WTC11 (cell line): ENCODE measurements around the gene ZNF14. TPM values are rescaled to one million over a fixed set of nuclear protein-coding genes. Genes with fewer than 3 reads are reported as not detected.

Experiments used
- ATAC-seq: fragments of 200-7000 bp; cut with Tn5 transposase; 2 replicates; pipeline ENCODE4 v1.10.0; 2021; ENCODE audit warnings: mild to moderate bottlenecking, moderate library complexity
- CTCF ChIA-PET: fragments of 300-600 bp; sonication (Branson Sonifier 250); formaldehyde crosslinking; loops from one replicate; lab custom pipeline; 2021; ENCODE audit warnings: antibody characterized with exemption; lab: Charles Lee
- POLR2A ChIA-PET: fragments of 350-600 bp; sonication (Branson Sonifier 250); formaldehyde crosslinking; loops from one replicate; lab custom pipeline; 2021; ENCODE audit warnings: antibody characterized with exemption; lab: Charles Lee
- DNase-seq: peaks from one replicate; pipeline ENCODE4 v3.0.0; 2021; ENCODE audit warnings: low spot score
- H3K27ac Mint-ChIP-seq: 2 replicates; pipeline ENCODE4 v1.8.0; 2021; ENCODE audit warnings: mixed read lengths
- H3K27me3 Mint-ChIP-seq: 2 replicates; pipeline ENCODE4 v1.8.0; 2021; ENCODE audit warnings: low read depth, mild to moderate bottlenecking, moderate library complexity, mixed read lengths
- H3K36me3 Mint-ChIP-seq: 2 replicates; pipeline ENCODE4 v1.8.0; 2021; ENCODE audit warnings: mixed read lengths
- H3K4me1 Mint-ChIP-seq: 2 replicates; pipeline ENCODE4 v1.8.0; 2022; ENCODE audit warnings: mixed read lengths
- H3K4me3 Mint-ChIP-seq: 2 replicates; pipeline ENCODE4 v1.8.0; 2021; ENCODE audit warnings: mild to moderate bottlenecking, moderate library complexity, mixed read lengths
- H3K9me3 Mint-ChIP-seq: 2 replicates; pipeline ENCODE4 v1.8.0; 2021; ENCODE audit warnings: mixed read lengths
- ATF1 ChIP-seq: sonication (generic); formaldehyde crosslinking; IDR thresholded peaks from 2 replicates; pipeline ENCODE4 v1.8.1; 2023; ENCODE audit warnings: mild to moderate bottlenecking, moderate library complexity, missing genetic modification reagents
- CREB1 ChIP-seq: sonication (generic); formaldehyde crosslinking; IDR thresholded peaks from 2 replicates; pipeline ENCODE4 v1.8.0; 2023; ENCODE audit warnings: mild to moderate bottlenecking, missing genetic modification reagents
- CREM ChIP-seq: sonication (generic); formaldehyde crosslinking; IDR thresholded peaks from 2 replicates; pipeline ENCODE4 v1.8.1; 2022; ENCODE audit warnings: mild to moderate bottlenecking, missing genetic modification reagents, moderate library complexity
- ELF4 ChIP-seq: sonication (generic); formaldehyde crosslinking; IDR thresholded peaks from 2 replicates; pipeline ENCODE4 v1.8.1; 2022; ENCODE audit warnings: low read depth, mild to moderate bottlenecking, moderate library complexity, missing genetic modification reagents
- FOXP1 ChIP-seq: sonication (generic); formaldehyde crosslinking; IDR thresholded peaks from 2 replicates; pipeline ENCODE4 v1.8.0; 2022; ENCODE audit warnings: missing genetic modification reagents, mild to moderate bottlenecking, moderate library complexity, borderline replicate concordance
- GRHL2 ChIP-seq: fragments of 250-450 bp; sonication (Bioruptor Pico); IDR thresholded peaks from 2 replicates; pipeline ENCODE4 v1.8.0; 2022; ENCODE audit warnings: mild to moderate bottlenecking, moderate library complexity; ENCODE audit not compliant: insufficient replicate concordance, severe bottlenecking
- MYBL2 ChIP-seq: sonication (generic); formaldehyde crosslinking; IDR thresholded peaks from 2 replicates; pipeline ENCODE4 v1.8.1; 2023; ENCODE audit warnings: mild to moderate bottlenecking, moderate library complexity, missing genetic modification reagents
- NFATC4 ChIP-seq: fragments of 250-450 bp; sonication (Bioruptor Pico); IDR thresholded peaks from 2 replicates; pipeline ENCODE4 v1.9.0; 2021; ENCODE audit warnings: mild to moderate bottlenecking
- RORB ChIP-seq: fragments of 250-450 bp; sonication (Bioruptor Pico); IDR thresholded peaks from 2 replicates; pipeline ENCODE4 v1.9.0; 2021; ENCODE audit warnings: mild to moderate bottlenecking
- SMAD3 ChIP-seq: sonication (generic); formaldehyde crosslinking; IDR thresholded peaks from 2 replicates; pipeline ENCODE4 v1.8.0; 2022; ENCODE audit warnings: missing genetic modification reagents, mild to moderate bottlenecking, borderline replicate concordance
- SOX15 ChIP-seq: fragments of 250-450 bp; sonication (Bioruptor Pico); IDR thresholded peaks from 2 replicates; pipeline ENCODE4 v1.9.0; 2021; ENCODE audit warnings: mild to moderate bottlenecking
- TCF7 ChIP-seq: sonication (generic); formaldehyde crosslinking; IDR thresholded peaks from 2 replicates; pipeline ENCODE4 v1.8.0; 2022; ENCODE audit warnings: mild to moderate bottlenecking, low read depth, missing genetic modification reagents, moderate library complexity
- TEAD1 ChIP-seq: sonication (generic); formaldehyde crosslinking; IDR thresholded peaks from 2 replicates; pipeline ENCODE4 v1.8.0; 2022; ENCODE audit warnings: mild to moderate bottlenecking, missing genetic modification reagents
- ZNF121 ChIP-seq: sonication (generic); formaldehyde crosslinking; IDR thresholded peaks from 2 replicates; pipeline ENCODE4 v1.8.0; 2023; ENCODE audit warnings: missing genetic modification reagents
- total RNA-seq: library from RNA; stranded (reverse); gene quantifications from 3 replicates; pipeline ENCODE4 v1.2.3, GENCODE V29; 2021
- TF ChIP-seq, protein P1 (sequence below): sonication (generic); formaldehyde crosslinking; IDR thresholded peaks from 2 replicates; pipeline ENCODE4 v1.8.1; 2022; ENCODE audit warnings: mild to moderate bottlenecking, missing genetic modification reagents, moderate library complexity, borderline replicate concordance
- TF ChIP-seq, protein P2 (sequence below): sonication (generic); formaldehyde crosslinking; IDR thresholded peaks from 2 replicates; pipeline ENCODE4 v1.8.1; 2023; ENCODE audit warnings: mild to moderate bottlenecking, missing genetic modification reagents, moderate library complexity
- TF ChIP-seq, protein P3 (sequence below): sonication (generic); formaldehyde crosslinking; IDR thresholded peaks from 2 replicates; pipeline ENCODE4 v1.8.0; 2022; ENCODE audit warnings: mild to moderate bottlenecking, missing genetic modification reagents
- TF ChIP-seq, protein P4 (sequence below): sonication (generic); formaldehyde crosslinking; conservative IDR thresholded peaks from 2 replicates; pipeline ENCODE4 v1.8.1; 2022; ENCODE audit warnings: mild to moderate bottlenecking, missing genetic modification reagents
- TF ChIP-seq, protein P5 (sequence below): sonication (generic); formaldehyde crosslinking; IDR thresholded peaks from 2 replicates; pipeline ENCODE4 v1.8.1; 2023; ENCODE audit warnings: mild to moderate bottlenecking, missing genetic modification reagents, moderate library complexity
- TF ChIP-seq, protein P6 (sequence below): sonication (generic); formaldehyde crosslinking; IDR thresholded peaks from 2 replicates; pipeline ENCODE4 v1.8.0; 2022; ENCODE audit warnings: mild to moderate bottlenecking, missing genetic modification reagents
- TF ChIP-seq, protein P7 (sequence below): sonication (generic); formaldehyde crosslinking; IDR thresholded peaks from 2 replicates; pipeline ENCODE4 v1.8.0; 2023; ENCODE audit warnings: missing genetic modification reagents
- TF ChIP-seq, protein P8 (sequence below): sonication (generic); formaldehyde crosslinking; IDR thresholded peaks from 2 replicates; pipeline ENCODE4 v1.8.0; 2023; ENCODE audit warnings: mild to moderate bottlenecking, missing genetic modification reagents
- TF ChIP-seq, protein P9 (sequence below): fragments of 250-450 bp; sonication (Bioruptor Pico); IDR thresholded peaks from 2 replicates; pipeline ENCODE4 v1.9.0; 2021; ENCODE audit warnings: mild to moderate bottlenecking
- TF ChIP-seq, protein P10 (sequence below): sonication (generic); formaldehyde crosslinking; IDR thresholded peaks from 2 replicates; pipeline ENCODE4 v1.8.1; 2023; ENCODE audit warnings: mild to moderate bottlenecking, missing genetic modification reagents

Gene ZNF14
- total RNA-seq, 1 experiment from 2014 or later, result 5.7 TPM

DNA sequence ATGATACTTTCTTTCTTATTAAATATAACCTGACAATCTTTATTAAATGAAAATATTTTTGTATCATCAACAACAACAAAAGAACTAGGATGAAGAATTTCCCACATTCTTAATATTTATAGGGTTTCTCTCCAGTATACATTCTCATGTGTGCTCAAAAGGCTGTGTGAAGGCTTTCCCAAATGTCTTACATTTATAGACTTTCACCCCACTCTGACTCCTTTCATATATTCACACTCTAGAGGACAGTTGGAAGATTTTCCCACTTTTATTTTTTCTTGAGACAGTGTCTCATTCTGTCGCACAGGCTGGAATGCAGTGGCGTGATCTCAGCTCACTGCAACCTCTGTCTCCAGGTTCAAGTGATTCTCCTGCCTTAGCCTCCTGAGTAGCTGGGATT lies 22.4 kb downstream of the ZNF14 start:
- CTCF ChIA-PET, result no interaction called here
- no peaks in the 10 kb centered on the region for H3K4me1 Mint-ChIP-seq
- no peak for DNase-seq
- no peak for ATAC-seq
- H3K4me3 Mint-ChIP-seq, result no peak overlapping the region
- peaks cover 87% of the 10 kb centered on the region for H3K36me3 Mint-ChIP-seq
- TF ChIP-seq, protein P1, sequence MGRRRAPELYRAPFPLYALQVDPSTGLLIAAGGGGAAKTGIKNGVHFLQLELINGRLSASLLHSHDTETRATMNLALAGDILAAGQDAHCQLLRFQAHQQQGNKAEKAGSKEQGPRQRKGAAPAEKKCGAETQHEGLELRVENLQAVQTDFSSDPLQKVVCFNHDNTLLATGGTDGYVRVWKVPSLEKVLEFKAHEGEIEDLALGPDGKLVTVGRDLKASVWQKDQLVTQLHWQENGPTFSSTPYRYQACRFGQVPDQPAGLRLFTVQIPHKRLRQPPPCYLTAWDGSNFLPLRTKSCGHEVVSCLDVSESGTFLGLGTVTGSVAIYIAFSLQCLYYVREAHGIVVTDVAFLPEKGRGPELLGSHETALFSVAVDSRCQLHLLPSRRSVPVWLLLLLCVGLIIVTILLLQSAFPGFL (CRISPR knock-in tag), result no peak
- TF ChIP-seq CREB1, result no peak
- TF ChIP-seq, protein P2, sequence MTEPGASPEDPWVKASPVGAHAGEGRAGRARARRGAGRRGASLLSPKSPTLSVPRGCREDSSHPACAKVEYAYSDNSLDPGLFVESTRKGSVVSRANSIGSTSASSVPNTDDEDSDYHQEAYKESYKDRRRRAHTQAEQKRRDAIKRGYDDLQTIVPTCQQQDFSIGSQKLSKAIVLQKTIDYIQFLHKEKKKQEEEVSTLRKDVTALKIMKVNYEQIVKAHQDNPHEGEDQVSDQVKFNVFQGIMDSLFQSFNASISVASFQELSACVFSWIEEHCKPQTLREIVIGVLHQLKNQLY, result no peak
- TF ChIP-seq CREM (CRISPR knock-in tag), result no peak
- TF ChIP-seq SMAD3 (CRISPR knock-in tag), result no peak
- TF ChIP-seq, protein P3, sequence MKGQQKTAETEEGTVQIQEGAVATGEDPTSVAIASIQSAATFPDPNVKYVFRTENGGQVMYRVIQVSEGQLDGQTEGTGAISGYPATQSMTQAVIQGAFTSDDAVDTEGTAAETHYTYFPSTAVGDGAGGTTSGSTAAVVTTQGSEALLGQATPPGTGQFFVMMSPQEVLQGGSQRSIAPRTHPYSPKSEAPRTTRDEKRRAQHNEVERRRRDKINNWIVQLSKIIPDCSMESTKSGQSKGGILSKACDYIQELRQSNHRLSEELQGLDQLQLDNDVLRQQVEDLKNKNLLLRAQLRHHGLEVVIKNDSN (CRISPR knock-in tag), result no peak
- TF ChIP-seq NFATC4 (CRISPR knock-in tag), result no peak
- TF ChIP-seq, protein P4, sequence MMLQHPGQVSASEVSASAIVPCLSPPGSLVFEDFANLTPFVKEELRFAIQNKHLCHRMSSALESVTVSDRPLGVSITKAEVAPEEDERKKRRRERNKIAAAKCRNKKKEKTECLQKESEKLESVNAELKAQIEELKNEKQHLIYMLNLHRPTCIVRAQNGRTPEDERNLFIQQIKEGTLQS (CRISPR knock-in tag), result no peak
- TF ChIP-seq TCF7 (CRISPR knock-in tag), result no peak
- TF ChIP-seq, protein P5, sequence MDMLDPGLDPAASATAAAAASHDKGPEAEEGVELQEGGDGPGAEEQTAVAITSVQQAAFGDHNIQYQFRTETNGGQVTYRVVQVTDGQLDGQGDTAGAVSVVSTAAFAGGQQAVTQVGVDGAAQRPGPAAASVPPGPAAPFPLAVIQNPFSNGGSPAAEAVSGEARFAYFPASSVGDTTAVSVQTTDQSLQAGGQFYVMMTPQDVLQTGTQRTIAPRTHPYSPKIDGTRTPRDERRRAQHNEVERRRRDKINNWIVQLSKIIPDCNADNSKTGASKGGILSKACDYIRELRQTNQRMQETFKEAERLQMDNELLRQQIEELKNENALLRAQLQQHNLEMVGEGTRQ (CRISPR knock-in tag), result no peak
- no peak for TF ChIP-seq ATF1 (CRISPR knock-in tag)
- no peak for TF ChIP-seq FOXP1 (CRISPR knock-in tag)
- no peak for TF ChIP-seq TEAD1 (CRISPR knock-in tag)
- TF ChIP-seq ELF4 (CRISPR knock-in tag), result no peak
- no peak for TF ChIP-seq MYBL2 (CRISPR knock-in tag)
- POLR2A ChIA-PET, result no interaction called here
- H3K27ac Mint-ChIP-seq, result no peak overlapping the region
- peaks cover 85% of the 10 kb centered on the region for H3K9me3 Mint-ChIP-seq
- H3K27me3 Mint-ChIP-seq, result peaks cover 14% of the 10 kb centered on the region

DNA sequence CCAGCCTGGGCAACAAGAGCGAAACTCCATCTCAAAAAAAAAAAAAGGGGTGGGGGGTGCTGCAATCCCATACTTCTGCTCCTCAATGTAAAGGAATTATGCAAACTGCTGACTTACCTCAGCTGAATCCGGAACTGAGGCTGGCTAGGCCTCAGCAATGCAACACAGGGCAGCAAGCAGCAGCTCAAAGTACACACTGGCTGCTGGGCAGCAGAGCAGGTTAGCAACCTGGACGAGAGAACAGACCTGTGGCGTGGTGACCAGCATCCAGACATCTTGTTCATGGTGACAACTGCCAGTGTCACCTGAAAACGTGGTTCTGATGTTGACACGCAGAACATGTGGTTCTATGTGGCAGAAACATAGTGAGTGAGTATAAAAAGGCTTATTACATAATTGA lies 28.1 kb downstream of the ZNF14 start:
- no peaks in the 10 kb centered on the region for H3K4me1 Mint-ChIP-seq
- no peak overlapping the region for H3K4me3 Mint-ChIP-seq
- H3K36me3 Mint-ChIP-seq, result peaks cover 34% of the 10 kb centered on the region
- POLR2A ChIA-PET, result interaction anchor here (0.7 kb wide), 1 partner anchor 1399 kb away, joined by 3 read pairs; no protein-coding TSS in a partner anchor
- peaks cover 50% of the 10 kb centered on the region for H3K9me3 Mint-ChIP-seq
- no peak overlapping the region for H3K27ac Mint-ChIP-seq
- CTCF ChIA-PET, result no interaction called here
- DNase-seq (no peak), ATAC-seq (no peak)
- H3K27me3 Mint-ChIP-seq, result peaks cover 6% of the 10 kb centered on the region
- TF ChIP-seq, protein P6, sequence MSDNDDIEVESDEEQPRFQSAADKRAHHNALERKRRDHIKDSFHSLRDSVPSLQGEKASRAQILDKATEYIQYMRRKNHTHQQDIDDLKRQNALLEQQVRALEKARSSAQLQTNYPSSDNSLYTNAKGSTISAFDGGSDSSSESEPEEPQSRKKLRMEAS (CRISPR knock-in tag), result no peak
- TF ChIP-seq, protein P7, sequence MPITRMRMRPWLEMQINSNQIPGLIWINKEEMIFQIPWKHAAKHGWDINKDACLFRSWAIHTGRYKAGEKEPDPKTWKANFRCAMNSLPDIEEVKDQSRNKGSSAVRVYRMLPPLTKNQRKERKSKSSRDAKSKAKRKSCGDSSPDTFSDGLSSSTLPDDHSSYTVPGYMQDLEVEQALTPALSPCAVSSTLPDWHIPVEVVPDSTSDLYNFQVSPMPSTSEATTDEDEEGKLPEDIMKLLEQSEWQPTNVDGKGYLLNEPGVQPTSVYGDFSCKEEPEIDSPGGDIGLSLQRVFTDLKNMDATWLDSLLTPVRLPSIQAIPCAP (CRISPR knock-in tag), result no peak
- TF ChIP-seq GRHL2 (CRISPR knock-in tag), result no peak
- no peak for TF ChIP-seq SOX15
- TF ChIP-seq CREB1, result no peak
- TF ChIP-seq RORB (CRISPR knock-in tag), result no peak
- TF ChIP-seq, protein P8, sequence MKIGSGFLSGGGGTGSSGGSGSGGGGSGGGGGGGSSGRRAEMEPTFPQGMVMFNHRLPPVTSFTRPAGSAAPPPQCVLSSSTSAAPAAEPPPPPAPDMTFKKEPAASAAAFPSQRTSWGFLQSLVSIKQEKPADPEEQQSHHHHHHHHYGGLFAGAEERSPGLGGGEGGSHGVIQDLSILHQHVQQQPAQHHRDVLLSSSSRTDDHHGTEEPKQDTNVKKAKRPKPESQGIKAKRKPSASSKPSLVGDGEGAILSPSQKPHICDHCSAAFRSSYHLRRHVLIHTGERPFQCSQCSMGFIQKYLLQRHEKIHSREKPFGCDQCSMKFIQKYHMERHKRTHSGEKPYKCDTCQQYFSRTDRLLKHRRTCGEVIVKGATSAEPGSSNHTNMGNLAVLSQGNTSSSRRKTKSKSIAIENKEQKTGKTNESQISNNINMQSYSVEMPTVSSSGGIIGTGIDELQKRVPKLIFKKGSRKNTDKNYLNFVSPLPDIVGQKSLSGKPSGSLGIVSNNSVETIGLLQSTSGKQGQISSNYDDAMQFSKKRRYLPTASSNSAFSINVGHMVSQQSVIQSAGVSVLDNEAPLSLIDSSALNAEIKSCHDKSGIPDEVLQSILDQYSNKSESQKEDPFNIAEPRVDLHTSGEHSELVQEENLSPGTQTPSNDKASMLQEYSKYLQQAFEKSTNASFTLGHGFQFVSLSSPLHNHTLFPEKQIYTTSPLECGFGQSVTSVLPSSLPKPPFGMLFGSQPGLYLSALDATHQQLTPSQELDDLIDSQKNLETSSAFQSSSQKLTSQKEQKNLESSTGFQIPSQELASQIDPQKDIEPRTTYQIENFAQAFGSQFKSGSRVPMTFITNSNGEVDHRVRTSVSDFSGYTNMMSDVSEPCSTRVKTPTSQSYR (CRISPR knock-in tag), result no peak
- TF ChIP-seq, protein P9, sequence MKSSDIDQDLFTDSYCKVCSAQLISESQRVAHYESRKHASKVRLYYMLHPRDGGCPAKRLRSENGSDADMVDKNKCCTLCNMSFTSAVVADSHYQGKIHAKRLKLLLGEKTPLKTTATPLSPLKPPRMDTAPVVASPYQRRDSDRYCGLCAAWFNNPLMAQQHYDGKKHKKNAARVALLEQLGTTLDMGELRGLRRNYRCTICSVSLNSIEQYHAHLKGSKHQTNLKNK, result no peak
- TF ChIP-seq, protein P10, sequence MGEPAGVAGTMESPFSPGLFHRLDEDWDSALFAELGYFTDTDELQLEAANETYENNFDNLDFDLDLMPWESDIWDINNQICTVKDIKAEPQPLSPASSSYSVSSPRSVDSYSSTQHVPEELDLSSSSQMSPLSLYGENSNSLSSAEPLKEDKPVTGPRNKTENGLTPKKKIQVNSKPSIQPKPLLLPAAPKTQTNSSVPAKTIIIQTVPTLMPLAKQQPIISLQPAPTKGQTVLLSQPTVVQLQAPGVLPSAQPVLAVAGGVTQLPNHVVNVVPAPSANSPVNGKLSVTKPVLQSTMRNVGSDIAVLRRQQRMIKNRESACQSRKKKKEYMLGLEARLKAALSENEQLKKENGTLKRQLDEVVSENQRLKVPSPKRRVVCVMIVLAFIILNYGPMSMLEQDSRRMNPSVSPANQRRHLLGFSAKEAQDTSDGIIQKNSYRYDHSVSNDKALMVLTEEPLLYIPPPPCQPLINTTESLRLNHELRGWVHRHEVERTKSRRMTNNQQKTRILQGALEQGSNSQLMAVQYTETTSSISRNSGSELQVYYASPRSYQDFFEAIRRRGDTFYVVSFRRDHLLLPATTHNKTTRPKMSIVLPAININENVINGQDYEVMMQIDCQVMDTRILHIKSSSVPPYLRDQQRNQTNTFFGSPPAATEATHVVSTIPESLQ (CRISPR knock-in tag), result no peak
- no peak for TF ChIP-seq ZNF121
